GM21576 (cell line): ENCODE results near the gene HAS3.

Experiments used
- ATAC-seq: cut with Tn5 transposase; IDR thresholded peaks from one replicate; pipeline ENCODE4 v1.9.1; 2021; ENCODE audit warnings: mild to moderate bottlenecking, moderate library complexity; ENCODE audit not compliant: unreplicated experiment

Gene HAS3

GRCh38 chr16:69089091-69089910, 16.2 kb upstream of the HAS3 start:
- no peak for ATAC-seq

DNA sequence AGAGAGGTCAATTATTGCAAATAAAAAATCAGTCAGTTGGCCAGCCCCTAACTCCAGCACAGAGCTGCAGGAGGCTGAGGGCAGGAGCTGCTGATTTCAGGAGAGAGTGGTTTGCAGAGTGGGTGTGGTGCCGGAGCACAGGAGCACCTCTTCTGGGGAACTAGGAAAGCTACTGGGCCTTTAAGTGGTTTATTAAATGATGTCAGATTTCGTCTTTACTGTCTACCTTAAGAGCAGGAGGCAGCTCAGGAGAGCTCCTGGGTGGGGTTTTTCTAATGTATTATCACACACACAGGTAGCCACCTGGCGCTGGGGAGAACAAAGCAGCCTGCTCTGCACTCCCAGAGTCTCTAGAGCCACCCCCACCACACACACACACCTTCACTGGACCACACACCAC, 11.5 kb upstream of the HAS3 start:
- ATAC-seq = no peak

- ATAC-seq = no peak
These were observed 11.0 kb upstream of the HAS3 start for GRCh38 chr16:69094501-69094900.

DNA sequence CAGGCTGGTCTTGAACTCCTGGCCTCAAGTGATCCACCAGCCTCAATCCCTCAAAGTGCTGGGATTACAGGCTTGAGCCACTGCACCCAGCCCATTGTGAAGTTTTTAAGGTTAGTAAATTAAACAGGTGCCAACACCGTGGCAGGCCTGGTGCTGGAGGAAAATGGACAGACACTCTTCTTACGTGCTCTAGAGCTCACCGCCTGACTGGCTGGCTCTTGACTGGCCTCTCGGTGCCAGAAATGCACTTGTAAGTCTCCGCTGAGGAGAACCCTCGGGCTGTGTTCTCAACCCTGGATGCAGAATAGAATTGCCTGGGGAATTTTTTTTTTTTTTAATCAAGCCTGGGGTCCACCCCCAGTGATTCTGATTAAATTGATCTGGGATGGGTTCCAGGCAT, 10.3 kb upstream of the HAS3 start:
- no peak for ATAC-seq

- no peak for ATAC-seq
These were observed 5.3 kb upstream of the HAS3 start for GRCh38 chr16:69100071-69100691.

DNA sequence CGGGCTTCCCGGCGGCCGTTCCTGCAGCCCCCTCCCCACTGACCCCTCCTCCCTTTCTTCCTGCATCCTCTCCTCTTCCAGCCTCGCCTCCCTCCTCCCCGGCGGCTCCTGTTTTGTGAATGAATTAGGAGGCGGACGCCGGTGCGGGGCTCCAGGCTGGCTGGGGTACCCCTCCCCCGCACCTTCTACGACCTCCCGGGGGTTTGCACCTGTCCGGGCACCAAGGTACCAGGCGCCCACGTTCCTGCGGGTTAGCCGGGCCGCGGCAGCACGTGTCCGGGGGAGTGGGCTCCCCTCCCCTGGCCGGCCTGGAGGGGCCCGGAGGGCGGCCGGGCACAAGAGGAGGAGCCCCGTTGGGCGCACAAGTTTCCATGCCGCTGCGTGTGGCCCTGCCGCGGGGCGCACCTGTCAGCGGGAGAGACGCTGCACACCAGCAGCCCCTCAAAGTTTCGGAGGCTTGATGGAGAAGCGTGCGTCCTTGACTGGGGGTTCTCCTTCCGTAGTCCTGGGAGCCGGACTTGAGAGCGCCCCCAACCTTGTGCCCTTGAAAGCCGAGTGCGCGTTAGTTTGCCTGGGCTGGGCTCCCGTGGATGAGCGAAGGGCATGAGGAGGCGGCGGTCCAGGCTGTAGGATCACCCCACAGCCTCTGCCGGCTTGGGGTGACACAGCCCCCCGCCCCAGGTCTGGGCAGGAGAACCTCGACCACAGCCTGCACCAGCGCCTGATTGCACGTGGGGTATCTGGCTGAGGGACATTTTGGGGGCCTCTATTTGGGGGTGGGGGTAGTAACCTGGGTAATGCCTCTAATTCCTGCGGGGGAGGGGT, 1.2 kb downstream of the HAS3 start:
- ATAC-seq = no peak

- ATAC-seq = no peak
These were observed 2.0 kb downstream of the HAS3 start for GRCh38 chr16:69107316-69107962.

GRCh38 chr16:69108064-69108904, 2.8 kb downstream of the HAS3 start:
- ATAC-seq = no peak

DNA sequence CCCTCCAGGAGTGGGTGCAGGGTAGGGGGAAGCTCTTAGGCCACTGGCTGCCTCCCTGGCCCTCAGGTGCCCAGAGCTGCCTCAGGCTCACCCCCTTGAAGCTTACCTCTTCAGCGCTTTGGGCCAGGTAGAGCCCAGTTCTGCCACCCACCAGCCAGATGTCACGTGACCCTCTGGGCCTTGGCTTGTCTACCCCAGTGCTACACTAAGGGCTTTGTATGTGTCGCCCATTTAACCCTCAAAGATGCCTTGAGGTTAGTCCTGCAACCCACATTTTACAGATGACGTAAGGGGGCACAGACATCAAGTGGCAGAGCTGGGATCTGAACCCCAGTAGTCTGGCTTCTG, 3.4 kb downstream of the HAS3 start:
- no peak for ATAC-seq

GRCh38 chr16:69109486-69110270, 4.2 kb downstream of the HAS3 start:
- no peak for ATAC-seq

GRCh38 chr16:69110406-69110805, 5.0 kb downstream of the HAS3 start:
- ATAC-seq = no peak

DNA sequence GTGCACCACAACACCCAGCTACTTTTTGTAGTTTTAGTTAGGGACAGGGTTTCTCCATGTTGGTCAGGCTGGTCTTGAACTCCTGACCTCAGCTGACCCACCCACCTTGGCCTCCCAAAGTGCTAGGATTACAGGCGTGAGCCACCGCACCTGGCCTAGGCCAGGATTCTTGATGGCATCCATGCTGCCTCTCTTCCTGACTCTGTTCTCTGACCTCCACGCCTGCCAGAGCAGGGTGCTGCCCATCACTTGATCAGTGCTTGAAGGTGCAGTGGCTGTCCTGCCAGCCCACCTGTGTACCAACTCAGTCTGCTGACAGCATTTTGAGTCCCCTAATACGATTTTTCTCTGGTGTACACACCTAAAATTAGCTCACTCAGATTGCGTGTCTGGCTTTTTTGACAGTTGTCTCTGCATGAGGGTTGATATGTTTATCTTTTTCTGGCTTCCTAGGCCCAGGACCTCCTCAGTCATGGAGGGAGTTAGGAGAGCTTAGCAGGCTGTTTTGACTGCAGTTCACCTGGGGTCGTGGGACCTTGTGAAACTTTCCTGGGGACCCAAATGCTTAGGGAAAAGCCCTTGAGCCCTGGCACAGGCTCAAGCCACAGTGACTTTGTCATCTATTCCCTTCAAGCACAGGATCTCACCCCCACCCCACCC, 5.9 kb downstream of the HAS3 start:
- ATAC-seq = no peak

DNA sequence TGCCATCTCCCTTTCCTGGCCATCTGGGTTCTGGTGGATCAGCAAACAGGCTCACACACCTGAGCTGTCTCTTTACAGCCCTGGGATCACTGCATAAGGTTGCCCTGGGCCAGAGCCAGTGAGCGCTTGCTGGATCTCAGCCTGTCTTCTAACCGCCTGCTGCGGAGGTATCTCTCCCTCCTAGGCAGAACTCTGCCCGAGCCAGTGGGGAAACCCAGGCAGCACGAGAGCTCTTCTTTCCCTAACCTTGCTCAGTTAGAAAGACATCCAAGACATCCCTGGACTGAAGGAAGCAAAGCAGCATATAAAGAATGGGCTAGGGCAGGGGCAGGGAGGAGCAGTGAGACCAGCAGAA, 6.4 kb downstream of the HAS3 start:
- no peak for ATAC-seq

DNA sequence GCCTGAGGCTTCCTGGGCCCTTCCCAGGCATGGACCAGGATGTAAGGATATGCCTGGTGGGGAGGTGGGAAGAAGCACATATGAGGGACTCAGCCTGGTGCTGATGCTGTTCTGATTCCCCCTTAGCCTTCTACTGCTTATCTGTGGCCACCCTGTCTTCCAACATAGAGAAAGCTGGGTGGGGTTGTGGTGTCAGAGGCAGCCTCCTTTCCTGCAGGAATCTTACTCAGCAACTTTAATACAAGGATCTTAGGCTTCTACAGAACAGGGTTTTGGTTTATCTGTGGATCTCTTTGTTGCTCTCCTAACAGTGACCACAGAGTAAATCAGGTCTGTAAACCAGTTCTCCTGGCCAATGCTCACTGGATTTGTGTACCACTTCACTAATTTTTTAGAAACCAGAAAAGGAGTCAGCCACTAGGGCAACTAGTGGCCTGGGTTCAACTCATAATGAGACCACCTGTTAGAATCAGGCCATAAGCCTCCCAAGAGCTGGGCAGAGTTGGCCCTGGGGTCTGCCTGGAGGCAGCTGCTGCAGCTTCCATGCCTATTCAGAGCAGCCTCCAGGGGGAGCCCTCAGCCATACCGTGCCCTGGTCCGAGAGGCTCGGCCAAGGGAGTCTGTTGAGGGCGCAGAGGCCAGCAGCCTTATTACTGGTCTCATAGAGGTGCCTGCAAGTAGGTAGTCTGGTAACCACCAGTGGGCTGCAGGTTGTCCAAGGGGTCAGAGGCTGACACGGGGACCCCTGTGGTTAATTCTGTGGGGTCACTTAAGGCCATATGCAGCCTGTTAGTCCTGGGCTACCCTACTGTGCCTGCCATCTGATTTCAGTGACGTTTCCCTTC, 7.1 kb downstream of the HAS3 start:
- peak; percentile 46 for ATAC-seq

GRCh38 chr16:69113216-69113615, 7.8 kb downstream of the HAS3 start:
- ATAC-seq = no peak

GRCh38 chr16:69114346-69114975, 9.0 kb downstream of the HAS3 start:
- no peak for ATAC-seq

DNA sequence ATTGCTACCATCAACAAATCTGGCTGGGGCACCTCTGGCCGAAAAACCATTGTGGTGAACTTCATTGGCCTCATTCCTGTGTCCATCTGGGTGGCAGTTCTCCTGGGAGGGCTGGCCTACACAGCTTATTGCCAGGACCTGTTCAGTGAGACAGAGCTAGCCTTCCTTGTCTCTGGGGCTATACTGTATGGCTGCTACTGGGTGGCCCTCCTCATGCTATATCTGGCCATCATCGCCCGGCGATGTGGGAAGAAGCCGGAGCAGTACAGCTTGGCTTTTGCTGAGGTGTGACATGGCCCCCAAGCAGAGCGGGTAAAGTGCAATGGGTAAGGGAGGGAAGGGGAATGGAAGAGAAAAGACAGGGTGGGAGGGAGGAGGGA, 9.5 kb downstream of the HAS3 start:
- ATAC-seq = no peak

- no peak for ATAC-seq
These were observed 9.9 kb downstream of the HAS3 start for GRCh38 chr16:69115361-69115760.
